HG03439 (cell line): ENCODE results near the gene APEX1.
"Not testable (repeated sequence)": the region's sequence is repeated elsewhere in the genome, so short reads cannot be mapped to it uniquely, and the experiment has no call there.

ENCODE experiments used
- ATAC-seq: cut with Tn5 transposase; IDR thresholded peaks from one replicate; pipeline ENCODE4 v1.9.1; 2021; ENCODE audit warnings: mild to moderate bottlenecking, moderate library complexity; ENCODE audit not compliant: unreplicated experiment

APEX1 gene

GRCh38 chr14:20435582-20436362 lies 19.3 kb upstream of the APEX1 start, which contains the start of gene KLHL33:
KLHL33 (minus strand) TSS chr14:20436166; CDS start chr14:20435811, 355 bp downstream.
- no peak for ATAC-seq

DNA sequence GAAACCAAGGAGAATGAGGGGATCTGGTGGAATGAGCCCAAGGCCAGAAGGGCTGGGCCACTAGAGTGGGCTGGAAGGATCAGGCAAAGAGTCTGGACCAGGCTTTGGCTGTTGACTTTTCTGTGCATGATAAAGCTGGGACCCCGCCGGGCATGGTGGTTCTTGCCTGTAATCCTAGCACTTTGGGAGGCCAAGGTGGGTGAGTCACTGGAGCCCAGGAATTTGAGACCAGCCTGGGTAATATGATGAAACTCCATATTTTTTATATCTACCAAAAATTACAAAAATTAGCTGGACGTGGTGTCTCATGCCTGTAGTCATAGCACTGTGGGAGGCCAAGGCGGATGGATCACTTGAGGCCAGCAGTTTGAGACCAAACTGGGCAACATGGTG lies 18.7 kb upstream of the APEX1 start:
- no peak for ATAC-seq

- ATAC-seq: no peak
These were observed 16.4 kb upstream of the APEX1 start for GRCh38 chr14:20438664-20439063.

DNA sequence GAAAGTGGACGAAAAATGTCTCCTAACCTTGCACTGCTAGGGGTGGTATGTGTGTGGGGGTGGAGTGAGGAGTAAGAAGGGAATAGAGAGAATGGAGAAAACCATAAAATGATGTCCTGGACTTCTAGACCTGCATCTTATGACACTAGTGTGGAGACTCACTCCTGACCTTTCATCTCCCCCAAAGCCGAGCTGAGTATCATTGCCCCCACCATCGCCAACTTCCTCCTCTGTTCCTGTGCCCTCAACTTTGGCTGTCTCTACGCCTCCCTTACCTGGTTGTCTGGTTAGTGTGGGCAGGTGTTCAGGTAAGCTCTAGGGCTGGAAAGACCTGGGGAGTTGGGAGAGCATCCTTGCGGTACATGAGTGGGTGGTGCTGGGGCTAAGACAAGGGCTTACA lies 14.6 kb upstream of the APEX1 start:
- ATAC-seq: no peak

GRCh38 chr14:20440882-20441281 lies 14.1 kb upstream of the APEX1 start:
- no peak for ATAC-seq

DNA sequence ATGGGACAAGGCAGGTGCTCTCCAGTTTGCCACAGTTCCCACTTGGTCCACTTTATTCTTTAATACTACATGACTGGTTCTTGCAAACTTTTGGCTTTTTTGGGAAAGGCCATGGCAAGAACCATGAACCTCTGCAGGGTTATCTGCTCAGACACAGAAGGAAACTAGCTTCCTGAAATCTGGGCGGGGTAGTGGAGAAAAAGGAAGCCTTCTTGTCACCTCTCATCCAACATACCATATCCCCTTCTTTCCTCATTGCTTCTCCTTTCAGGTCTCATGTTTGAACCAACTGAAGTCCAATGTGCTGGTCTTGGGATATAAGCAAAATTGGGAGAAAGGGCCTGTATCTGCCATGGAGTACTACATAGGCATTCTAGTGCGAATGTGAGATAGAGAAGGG lies 13.6 kb upstream of the APEX1 start:
- ATAC-seq: no peak

DNA sequence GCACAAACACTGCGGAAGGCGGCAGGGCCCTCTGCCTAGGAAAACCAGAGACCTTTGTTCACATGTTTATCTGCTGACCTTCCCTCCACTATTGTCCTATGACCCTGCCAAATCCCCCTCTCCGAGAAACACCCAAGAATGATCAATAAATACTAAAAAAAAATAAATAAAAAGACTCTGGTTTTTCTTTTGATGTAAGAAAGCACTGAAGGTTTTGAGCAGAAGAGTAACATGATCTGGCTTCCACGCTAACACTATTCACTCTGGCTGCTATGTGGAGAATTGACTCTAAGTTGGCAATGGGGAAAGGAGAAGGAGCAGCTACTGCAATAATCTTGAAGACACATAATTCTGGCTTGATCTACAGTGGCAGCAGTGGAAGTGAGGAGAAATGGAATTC lies 11.4 kb upstream of the APEX1 start:
- ATAC-seq: not testable (repeated sequence)

GRCh38 chr14:20446889-20447288 lies 8.1 kb upstream of the APEX1 start:
- ATAC-seq: no peak

DNA sequence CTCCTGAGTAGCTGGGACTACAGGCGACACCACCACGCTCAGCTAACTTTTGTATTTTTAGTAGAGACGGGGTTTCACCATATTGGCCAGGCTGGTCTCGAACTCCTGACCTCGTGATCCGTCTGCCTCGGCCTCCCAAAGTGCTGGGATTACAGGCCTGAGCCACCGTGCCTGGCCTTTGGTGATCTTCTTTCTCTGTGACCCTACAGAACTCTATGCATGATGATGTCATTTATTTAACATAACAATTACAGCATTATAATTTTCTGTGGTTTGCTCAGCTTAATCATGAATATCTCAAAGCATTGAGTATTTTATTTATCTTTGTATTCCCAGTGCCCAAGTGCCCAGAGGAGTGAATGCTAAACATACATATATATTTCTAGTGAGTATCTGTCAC lies 2.2 kb upstream of the APEX1 start:
- not testable (repeated sequence) for ATAC-seq

DNA sequence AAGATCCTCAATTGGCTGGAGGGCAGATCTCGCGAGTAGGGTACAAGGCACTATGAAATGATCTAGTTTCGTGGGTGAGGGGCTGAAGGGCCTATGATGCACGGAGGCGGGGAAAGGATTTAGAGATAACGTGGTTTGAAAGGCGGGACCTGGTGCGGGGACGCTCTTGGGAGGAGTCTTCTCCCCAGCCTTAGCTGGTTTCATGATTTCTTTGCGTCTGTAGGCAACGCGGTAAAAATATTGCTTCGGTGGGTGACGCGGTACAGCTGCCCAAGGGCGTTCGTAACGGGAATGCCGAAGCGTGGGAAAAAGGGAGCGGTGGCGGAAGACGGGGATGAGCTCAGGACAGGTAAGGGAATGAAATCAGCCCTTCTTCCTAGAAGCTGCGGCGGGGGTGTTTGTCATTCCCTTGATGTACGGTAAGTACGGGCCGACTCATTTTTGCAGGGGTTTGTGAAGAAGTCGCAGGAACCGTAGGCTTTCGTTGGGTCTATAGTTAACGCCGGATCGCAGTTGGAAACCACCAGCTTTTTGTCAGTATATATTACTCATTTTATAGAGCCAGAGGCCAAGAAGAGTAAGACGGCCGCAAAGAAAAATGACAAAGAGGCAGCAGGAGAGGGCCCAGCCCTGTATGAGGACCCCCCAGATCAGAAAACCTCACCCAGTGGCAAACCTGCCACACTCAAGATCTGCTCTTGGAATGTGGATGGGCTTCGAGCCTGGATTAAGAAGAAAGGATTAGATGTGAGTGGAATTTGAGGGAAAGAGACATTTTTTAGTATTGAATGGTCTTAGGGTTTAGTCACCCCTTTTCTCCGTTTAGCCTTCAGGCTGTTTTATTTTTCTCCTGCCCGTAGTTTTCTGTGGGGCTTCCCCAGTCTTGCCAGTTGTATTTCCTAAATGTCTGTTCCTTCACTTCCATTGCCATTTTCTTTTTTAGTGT lies 602 bp downstream of the APEX1 start:
- peak; percentile 47 for ATAC-seq

GRCh38 chr14:20456971-20457370 lies 1.9 kb downstream of the APEX1 start:
- ATAC-seq: no peak

DNA sequence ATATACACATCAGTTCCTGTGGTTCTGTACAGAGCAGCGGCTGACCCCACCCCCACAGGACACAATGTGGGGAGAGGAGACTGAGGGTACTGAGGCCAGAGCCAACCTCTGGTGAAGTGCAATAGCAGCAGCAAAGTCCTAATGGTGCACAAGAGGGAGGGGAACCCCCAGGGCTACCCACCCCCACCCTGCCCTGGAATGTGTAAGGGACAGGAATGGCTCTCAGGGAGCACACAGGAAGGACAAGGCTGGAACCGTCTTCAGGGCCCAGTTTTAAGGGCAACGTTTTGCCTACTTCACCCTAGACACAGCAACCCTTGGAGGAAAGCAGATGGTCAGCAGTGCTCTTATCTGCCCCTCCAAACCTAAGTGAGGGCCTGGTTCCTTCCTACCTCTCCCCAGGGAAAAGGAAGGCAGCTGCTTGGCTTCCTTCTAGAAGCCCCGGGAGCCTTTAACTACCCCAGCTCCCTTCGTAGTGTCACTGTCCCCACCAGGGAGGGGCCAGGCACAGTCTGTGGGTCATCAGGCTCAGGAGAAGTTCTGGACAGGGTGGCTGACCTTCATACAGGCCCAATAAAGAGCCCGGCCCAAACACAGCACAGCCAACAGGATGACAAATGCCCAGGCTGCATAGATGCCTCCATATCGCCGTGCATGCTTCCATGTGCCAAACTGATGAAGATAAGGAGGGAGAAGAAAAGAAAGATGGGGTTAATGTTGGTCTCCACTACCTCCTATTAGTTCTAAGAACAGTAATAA lies 3.2 kb downstream of the APEX1 start:
- no peak for ATAC-seq

GRCh38 chr14:20460458-20461224 lies 5.6 kb downstream of the APEX1 start:
- peak; percentile 5 for ATAC-seq

DNA sequence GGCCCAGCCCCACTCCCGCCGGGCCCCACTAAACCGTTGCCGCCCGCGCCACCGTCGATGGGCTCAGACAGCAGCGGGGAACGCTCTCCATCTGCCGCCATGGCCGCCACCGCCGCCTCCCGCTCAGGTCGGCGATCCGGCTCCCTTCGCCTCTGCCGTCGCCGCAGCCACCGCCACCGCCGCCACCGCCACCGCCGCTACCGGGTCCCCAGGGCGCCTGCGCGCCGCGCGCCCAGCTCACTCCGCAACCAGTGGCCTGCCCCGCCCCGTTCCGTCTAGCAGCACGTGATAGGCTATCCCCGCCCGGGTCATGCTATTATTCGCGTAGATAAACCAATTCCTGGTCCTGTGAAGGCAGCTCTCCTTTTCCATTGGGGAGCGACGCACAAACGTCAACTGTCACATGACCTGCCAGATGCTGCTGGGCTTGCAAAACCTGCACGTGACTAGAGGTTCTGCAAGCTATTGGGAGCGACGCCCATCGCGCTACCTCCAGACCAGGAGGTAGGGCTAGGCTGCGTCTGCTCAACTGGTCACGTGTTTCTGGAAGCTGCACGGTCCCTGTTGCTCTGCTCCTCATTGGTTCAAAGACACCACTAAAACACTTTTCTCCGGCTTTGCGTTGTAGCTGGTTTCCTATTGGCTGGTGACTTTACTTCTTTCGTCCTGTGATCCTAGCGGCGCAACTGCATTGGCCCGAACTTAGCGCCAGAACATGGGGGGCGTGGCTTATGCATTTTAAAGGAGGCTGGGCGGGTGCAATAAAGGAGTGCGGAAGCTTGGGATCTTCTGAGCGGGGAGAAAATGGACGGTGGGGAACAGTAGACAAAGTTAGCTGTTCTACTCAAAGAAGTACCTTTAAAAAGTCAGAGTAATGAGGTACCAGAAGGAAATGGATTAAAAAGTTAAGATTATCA lies 6.5 kb downstream of the APEX1 start, which contains the start of gene PIP4P1:
PIP4P1 (minus strand) TSS at position 210 of the 917 bp plus-strand sequence; CDS start at position 101, 109 bp downstream.
- ATAC-seq: peak; percentile 94

GRCh38 chr14:20468764-20469241 lies 13.8 kb downstream of the APEX1 start:
- peak; percentile 5 for ATAC-seq

DNA sequence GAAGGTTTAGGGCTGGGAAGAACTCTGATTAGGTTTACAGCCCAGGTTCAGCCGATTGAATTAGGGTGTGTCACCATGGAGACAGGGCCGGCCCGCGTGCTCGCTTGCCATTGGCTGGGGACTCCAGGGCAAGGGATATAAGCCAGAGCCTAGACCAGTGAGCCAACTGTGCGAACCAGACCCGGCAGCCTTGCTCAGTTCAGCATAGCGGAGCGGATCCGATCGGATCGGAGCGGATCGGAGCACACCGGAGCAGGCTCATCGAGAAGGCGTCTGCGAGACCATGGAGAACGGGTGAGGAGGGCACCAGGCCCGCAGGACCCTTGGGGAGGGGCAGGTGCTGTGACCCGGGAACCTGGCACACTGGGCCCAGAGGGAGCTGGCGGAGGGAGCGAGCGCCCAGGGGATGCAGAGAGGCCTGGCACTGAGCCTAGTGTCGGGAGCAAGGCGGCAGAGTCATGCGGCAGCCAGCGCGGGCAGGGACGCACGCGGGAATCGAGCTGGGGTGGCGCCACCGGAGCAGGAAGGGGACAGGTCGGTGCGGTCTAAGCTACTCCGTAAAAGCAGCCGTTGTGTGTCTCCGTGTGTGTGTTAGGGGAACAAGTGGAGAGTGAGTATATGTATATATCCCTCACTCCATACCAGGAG lies 14.3 kb downstream of the APEX1 start, which contains the start of gene PNP:
PNP (plus strand) TSS at position 165 of the 648 bp plus-strand sequence; CDS start at position 284, 119 bp downstream.
- peak; percentile 93 for ATAC-seq

GRCh38 chr14:20469890-20470602 lies 15.0 kb downstream of the APEX1 start:
- peak; percentile 28 for ATAC-seq

DNA sequence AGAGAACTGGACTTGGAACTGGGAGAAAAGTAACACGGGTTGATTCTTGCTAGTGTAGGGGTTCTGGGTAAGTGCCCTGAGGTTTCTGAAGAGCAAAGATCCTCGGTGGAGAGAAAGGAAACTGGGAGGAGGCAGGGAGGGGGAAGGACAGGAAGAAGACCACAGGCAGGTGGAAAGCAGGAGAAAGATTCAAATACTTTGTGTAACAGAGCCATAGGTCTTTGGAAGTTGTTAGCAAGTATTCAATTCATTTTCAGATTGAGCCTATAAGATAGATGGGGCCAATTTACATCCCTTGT lies 15.5 kb downstream of the APEX1 start:
- no peak for ATAC-seq
